GM12878 (cell line): ENCODE data around the gene THAP11. TPM values are rescaled to one million over a fixed set of nuclear protein-coding genes. Genes with fewer than 3 reads are reported as not detected.

Experiments used
- ATF3 ChIP-seq: IDR thresholded peaks from 2 replicates; pipeline ENCODE4 v1.6.1; 2011; ENCODE audit warnings: low read depth, mild to moderate bottlenecking, low read length, moderate library complexity, borderline replicate concordance; ENCODE audit errors: extremely low read depth
- BCL3 ChIP-seq: IDR thresholded peaks from 2 replicates; pipeline ENCODE4 v1.6.1; 2011; ENCODE audit warnings: borderline replicate concordance, low read depth, mild to moderate bottlenecking, moderate library complexity, low read length; ENCODE audit not compliant: insufficient read depth, poor library complexity, severe bottlenecking
- CHD2 ChIP-seq: IDR thresholded peaks from 2 replicates; pipeline ENCODE4 v1.6.1; 2011; ENCODE audit warnings: low read depth, low read length, improper control_type of control experiment, borderline replicate concordance
- CUX1 ChIP-seq: IDR thresholded peaks from 2 replicates; pipeline ENCODE4 v1.6.1; 2012; ENCODE audit warnings: improper control_type of control experiment, low read depth, low read length; ENCODE audit not compliant: insufficient replicate concordance
- GABPA ChIP-seq: IDR thresholded peaks from 2 replicates; pipeline ENCODE4 v1.6.1; 2014; ENCODE audit warnings: antibody characterized with exemption, low read depth, mild to moderate bottlenecking, inconsistent platforms
- MTA2 ChIP-seq: fragments of 450-650 bp; IDR thresholded peaks from 2 replicates; pipeline ENCODE4 v1.6.1; 2016; ENCODE audit warnings: low read depth, mild to moderate bottlenecking, moderate library complexity
- MYB ChIP-seq: fragments of 150-350 bp; IDR thresholded peaks from 2 replicates; pipeline ENCODE4 v1.6.1; 2014; ENCODE audit warnings: mild to moderate bottlenecking, low read depth, low read length, borderline replicate concordance
- SMC3 ChIP-seq: IDR thresholded peaks from 2 replicates; pipeline ENCODE4 v1.6.1; 2011; ENCODE audit warnings: low read length, improper control_type of control experiment, borderline replicate concordance
- SRF ChIP-seq, 2 experiments: IDR thresholded peaks; 2 replicates each; pipeline ENCODE4 v1.6.1; 2011; ENCODE audit warnings: low read depth in 2 of 2, low read length in 2 of 2, mild to moderate bottlenecking in 1 of 2, moderate library complexity in 1 of 2
- ZNF592 ChIP-seq: fragments of 450-650 bp; IDR thresholded peaks from 2 replicates; pipeline ENCODE4 v1.6.1; 2017; ENCODE audit warnings: mild to moderate bottlenecking, moderate library complexity
- ZZZ3 ChIP-seq: IDR thresholded peaks from 2 replicates; pipeline ENCODE4 v1.6.1; 2011; ENCODE audit warnings: low read depth; ENCODE audit not compliant: control insufficient read depth, insufficient read length
- polyA plus RNA-seq, 11 experiments: library from polyadenylated mRNA; depleted of rRNA in 4 of 11; unstranded in 6 of 11; stranded (reverse) in 5 of 11; fragments of >200 nt; fragmentation: Nextera tagmentation in 4 of 11; fragmentation: Illumina TruSeq in 1 of 11; extraction: Ambion mirVana in 4 of 11; extraction: Trizol in 1 of 11; gene quantifications; 1 replicate in 1 of 11; 2 replicates in 10 of 11; pipeline versions ENCODE4 v1.2.1 to v1.2.3, GENCODE V29; 2011 to 2016; ENCODE audit warnings: inconsistent platforms in 2 of 11, missing spikeins in 2 of 11, low read depth in 1 of 11
- total RNA-seq, 4 experiments: library from RNA; depleted of rRNA in 3 of 4; stranded (reverse); fragments of >200 nt in 3 of 4; fragmentation: Illumina TruSeq in 1 of 4; extraction: Trizol in 1 of 4; gene quantifications; 2 replicates each; pipeline versions ENCODE4 v1.2.1 to v1.2.3, GENCODE V29; 2013 to 2021
- TF ChIP-seq, protein P1 (sequence below): fragments of 150-350 bp; IDR thresholded peaks from 2 replicates; pipeline ENCODE4 v1.6.1; 2016; ENCODE audit warnings: low read depth, low read length

Gene THAP11
- total and polyA plus RNA-seq, 10 of the 15 experiments (the other 5 are each of a cell fraction or from before 2014, with no cell fraction given) = 2.5 to 36.7 (median 21.4) TPM

- TF ChIP-seq MYB (no peak), BCL3 (no peak), CUX1 (no peak), SRF (IDR thresholded peaks at IDR 0.05; ENCODE audit: low read depth in 2 of 2, low read length in 2 of 2) (no peak), SMC3 (no peak), CHD2 (no peak; the same call in 1 of the 2 replicates), GABPA (no peak), ZNF592 (no peak), ZZZ3 (no peak), ATF3 (no peak), MTA2 (no peak)
- TF ChIP-seq, protein P1, sequence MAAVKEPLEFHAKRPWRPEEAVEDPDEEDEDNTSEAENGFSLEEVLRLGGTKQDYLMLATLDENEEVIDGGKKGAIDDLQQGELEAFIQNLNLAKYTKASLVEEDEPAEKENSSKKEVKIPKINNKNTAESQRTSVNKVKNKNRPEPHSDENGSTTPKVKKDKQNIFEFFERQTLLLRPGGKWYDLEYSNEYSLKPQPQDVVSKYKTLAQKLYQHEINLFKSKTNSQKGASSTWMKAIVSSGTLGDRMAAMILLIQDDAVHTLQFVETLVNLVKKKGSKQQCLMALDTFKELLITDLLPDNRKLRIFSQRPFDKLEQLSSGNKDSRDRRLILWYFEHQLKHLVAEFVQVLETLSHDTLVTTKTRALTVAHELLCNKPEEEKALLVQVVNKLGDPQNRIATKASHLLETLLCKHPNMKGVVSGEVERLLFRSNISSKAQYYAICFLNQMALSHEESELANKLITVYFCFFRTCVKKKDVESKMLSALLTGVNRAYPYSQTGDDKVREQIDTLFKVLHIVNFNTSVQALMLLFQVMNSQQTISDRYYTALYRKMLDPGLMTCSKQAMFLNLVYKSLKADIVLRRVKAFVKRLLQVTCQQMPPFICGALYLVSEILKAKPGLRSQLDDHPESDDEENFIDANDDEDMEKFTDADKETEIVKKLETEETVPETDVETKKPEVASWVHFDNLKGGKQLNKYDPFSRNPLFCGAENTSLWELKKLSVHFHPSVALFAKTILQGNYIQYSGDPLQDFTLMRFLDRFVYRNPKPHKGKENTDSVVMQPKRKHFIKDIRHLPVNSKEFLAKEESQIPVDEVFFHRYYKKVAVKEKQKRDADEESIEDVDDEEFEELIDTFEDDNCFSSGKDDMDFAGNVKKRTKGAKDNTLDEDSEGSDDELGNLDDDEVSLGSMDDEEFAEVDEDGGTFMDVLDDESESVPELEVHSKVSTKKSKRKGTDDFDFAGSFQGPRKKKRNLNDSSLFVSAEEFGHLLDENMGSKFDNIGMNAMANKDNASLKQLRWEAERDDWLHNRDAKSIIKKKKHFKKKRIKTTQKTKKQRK = no peak
These were observed 5.1 kb downstream of the THAP11 start, which contains the start of gene CENPT (continued) for GRCh38 chr16:67847064-67847861.
